Measurements from ENCODE around the gene CCDC182. TPM values are rescaled to one million over a fixed set of nuclear protein-coding genes. Genes with fewer than 3 reads are reported as not detected.
A peak's percentile ranks its signal among the peaks of the same experiment; 100 is the strongest.

Gene CCDC182
- polyA plus RNA-seq, 1 of the 3 experiments (the other 2 are of a cell fraction), result not detected

GRCh38 chr17:57785022-57785421 is 39.9 kb upstream of the CCDC182 start:
- Histone ChIP-seq H3K9ac (no peak overlapping the region), H3K4me2 (no peak overlapping the region), H3K27me3 (ENCODE audit: insufficient read depth) (peaks cover 34% of the 10 kb centered on the region), H2AFZ (ENCODE audit: low read depth) (no peak overlapping the region), H3K27ac (ENCODE audit: low read depth in 2 of 2, low read length in 1 of 2) (no peak overlapping the region), H4K20me1 (ENCODE audit: insufficient read depth) (no peaks in the 10 kb centered on the region), H3K79me2 (ENCODE audit: insufficient read depth) (no peaks in the 10 kb centered on the region), H3K9me2 (no peaks in the 10 kb centered on the region), H3K9me3 (no peaks in the 10 kb centered on the region), H3K36me3 (replicated peaks in 1 of 2; ENCODE audit: control insufficient read depth in 1 of 2, insufficient read depth in 2 of 2, low read length in 1 of 2) (no peaks in the 10 kb centered on the region), H3K4me1 (ENCODE audit: control insufficient read depth in 1 of 2, insufficient read depth in 2 of 2, low read depth in 1 of 2, low read length in 1 of 2) (peaks cover 0 to 40% of the 10 kb centered on the region in 2 experiments; a peak in 3 of 4 replicates), H3K4me3 (ENCODE audit: low read depth in 2 of 2, low read length in 1 of 2) (no peak overlapping the region), H3F3A (replicated peaks; ENCODE audit: insufficient read depth) (no peaks in the 10 kb centered on the region)
- POLR2A ChIA-PET, result interaction anchor here (1.2 to 3.9 kb wide), 4 partner anchors 33 to 200 kb away, joined by 3 to 26 read pairs (median 14); no protein-coding TSS in a partner anchor
- CTCF ChIA-PET, result interaction anchor here (1.0 to 6.5 kb wide), 19 partner anchors 11 to 697 kb away, joined by 3 to 141 read pairs (median 28); partner anchors contain the start of gene CCDC182
- 61% methylated on average over 7 of the region's 7 CpGs for WGBS (ENCODE audit: low lambda C conversion rate)
- DNase-seq, result no peak
- TF ChIP-seq POLR2AphosphoS5 (IDR thresholded peaks at IDR 0.05; ENCODE audit: low read depth, low read length) (no peak), ELF1 (IDR thresholded peaks at IDR 0.05) (no peak), SMC3 (IDR thresholded peaks at IDR 0.05; ENCODE audit: low read depth, low read length) (no peak), SIN3A (IDR thresholded peaks at IDR 0.05; ENCODE audit: borderline replicate concordance, low read depth, low read length) (no peak), TEAD4 (IDR thresholded peaks at IDR 0.05; ENCODE audit: borderline replicate concordance, insufficient read depth) (no peak), IRF3 (IDR thresholded peaks at IDR 0.05; ENCODE audit: low read depth, low read length) (no peak), EP300 (IDR thresholded peaks at IDR 0.05; ENCODE audit: borderline replicate concordance in 1 of 2, low read depth in 1 of 2, low read length in 1 of 2) (no peak), FOXM1 (IDR thresholded peaks at IDR 0.05; ENCODE audit: low read depth) (no peak)
- TF ChIP-seq, protein P1, sequence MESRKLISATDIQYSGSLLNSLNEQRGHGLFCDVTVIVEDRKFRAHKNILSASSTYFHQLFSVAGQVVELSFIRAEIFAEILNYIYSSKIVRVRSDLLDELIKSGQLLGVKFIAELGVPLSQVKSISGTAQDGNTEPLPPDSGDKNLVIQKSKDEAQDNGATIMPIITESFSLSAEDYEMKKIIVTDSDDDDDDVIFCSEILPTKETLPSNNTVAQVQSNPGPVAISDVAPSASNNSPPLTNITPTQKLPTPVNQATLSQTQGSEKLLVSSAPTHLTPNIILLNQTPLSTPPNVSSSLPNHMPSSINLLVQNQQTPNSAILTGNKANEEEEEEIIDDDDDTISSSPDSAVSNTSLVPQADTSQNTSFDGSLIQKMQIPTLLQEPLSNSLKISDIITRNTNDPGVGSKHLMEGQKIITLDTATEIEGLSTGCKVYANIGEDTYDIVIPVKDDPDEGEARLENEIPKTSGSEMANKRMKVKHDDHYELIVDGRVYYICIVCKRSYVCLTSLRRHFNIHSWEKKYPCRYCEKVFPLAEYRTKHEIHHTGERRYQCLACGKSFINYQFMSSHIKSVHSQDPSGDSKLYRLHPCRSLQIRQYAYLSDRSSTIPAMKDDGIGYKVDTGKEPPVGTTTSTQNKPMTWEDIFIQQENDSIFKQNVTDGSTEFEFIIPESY (IDR thresholded peaks at IDR 0.05; ENCODE audit: borderline replicate concordance, low read depth), result no peak

DNA sequence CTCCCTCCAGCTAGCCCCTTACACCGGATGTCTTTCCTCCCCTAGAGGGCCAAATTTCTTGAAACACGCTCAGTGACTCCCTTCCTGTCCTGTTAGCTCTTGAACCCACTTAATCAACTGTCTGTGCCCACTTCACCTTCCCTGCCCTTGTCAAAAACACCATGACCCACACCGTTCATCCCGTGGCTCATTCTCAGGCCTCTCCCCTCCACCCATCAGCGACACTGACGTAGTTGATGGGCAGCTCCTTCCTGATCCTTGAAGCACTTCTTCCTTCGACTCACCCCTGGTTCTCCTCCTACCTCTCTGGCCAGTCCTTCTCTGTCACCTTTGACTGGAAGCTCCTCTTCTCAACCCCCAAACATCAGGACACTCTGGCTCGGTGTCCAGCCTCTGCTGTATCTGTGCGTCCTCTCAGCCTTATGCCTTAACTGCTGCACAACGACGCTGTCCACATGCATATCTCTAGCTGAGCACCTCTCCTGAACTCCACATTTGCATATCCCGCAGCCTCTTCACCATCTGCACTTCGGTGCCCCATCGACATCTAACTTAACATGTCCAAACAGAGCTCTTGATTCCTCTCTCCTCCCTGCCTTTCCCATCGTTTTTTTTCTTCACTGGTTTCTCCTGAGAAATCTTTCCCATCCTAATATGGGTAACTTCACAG is 39.3 kb upstream of the CCDC182 start:
- ChIA-PET CTCF (interaction anchor here (0.7 to 6.5 kb wide), 71 partner anchors 10 to 774 kb away, joined by 3 to 141 read pairs (median 12); partner anchors contain the start of genes CCDC182 and MRPS23), POLR2A (interaction anchor here (0.7 to 3.9 kb wide), 11 partner anchors 33 to 246 kb away, joined by 3 to 30 read pairs (median 16); no protein-coding TSS in a partner anchor)
- Histone ChIP-seq H3K4me3 (ENCODE audit: low read depth in 2 of 2, low read length in 1 of 2) (no peak overlapping the region), H3F3A (replicated peaks; ENCODE audit: insufficient read depth) (no peaks in the 10 kb centered on the region), H3K4me1 (ENCODE audit: control insufficient read depth in 1 of 2, insufficient read depth in 2 of 2, low read depth in 1 of 2, low read length in 1 of 2) (peaks cover 0 to 40% of the 10 kb centered on the region in 2 experiments; a peak in 3 of 4 replicates), H3K27me3 (ENCODE audit: insufficient read depth) (peaks cover 27% of the 10 kb centered on the region), H4K20me1 (ENCODE audit: insufficient read depth) (no peaks in the 10 kb centered on the region), H3K36me3 (replicated peaks in 1 of 2; ENCODE audit: control insufficient read depth in 1 of 2, insufficient read depth in 2 of 2, low read length in 1 of 2) (no peaks in the 10 kb centered on the region), H3K9me3 (no peaks in the 10 kb centered on the region), H3K27ac (ENCODE audit: low read depth in 2 of 2, low read length in 1 of 2) (peak overlapping the region in 1 of 2 experiments; percentile 99; a peak in 2 of 4 replicates), H3K9me2 (no peaks in the 10 kb centered on the region), H3K9ac (no peak overlapping the region), H2AFZ (ENCODE audit: low read depth) (no peak overlapping the region), H3K4me2 (no peak overlapping the region), H3K79me2 (ENCODE audit: insufficient read depth) (no peaks in the 10 kb centered on the region)
- TF ChIP-seq RFX5 (IDR thresholded peaks at IDR 0.05; ENCODE audit: low read length) (no peak), RXRA (IDR thresholded peaks at IDR 0.05; ENCODE audit: borderline replicate concordance, low read depth) (no peak), EZH2phosphoT487 (IDR thresholded peaks at IDR 0.05; ENCODE audit: borderline replicate concordance, low read depth) (no peak), YY1 (IDR thresholded peaks at IDR 0.05; ENCODE audit: low read depth) (no peak), CTCF (IDR thresholded peaks at IDR 0.05) (no peak), TEAD4 (IDR thresholded peaks at IDR 0.05; ENCODE audit: borderline replicate concordance, insufficient read depth) (no peak)
- 73% methylated on average over 15 of the region's 15 CpGs for WGBS (ENCODE audit: low lambda C conversion rate)
- no peak for DNase-seq

All from SK-N-SH (cell line).